Astrocyte of the cerebellum (primary cell): ENCODE data around the gene SPECC1.
"Not testable (repeated sequence)": the region's sequence is repeated elsewhere in the genome, so short reads cannot be mapped to it uniquely, and the experiment has no call there.

Experiments used
- DNase-seq: peaks from one replicate; pipeline ENCODE4 v3.0.0-alpha.2; 2011; ENCODE audit warnings: low read depth
- H3K4me3 ChIP-seq: 2 replicates; pipeline ENCODE4 v1.5.1; 2011; ENCODE audit warnings: mild to moderate bottlenecking, low read depth, low read length, moderate library complexity
- CTCF ChIP-seq: IDR thresholded peaks from 2 replicates; pipeline ENCODE4 v1.5.1; 2012; ENCODE audit warnings: low read length, low read depth, moderate library complexity, mild to moderate bottlenecking; ENCODE audit errors: missing control alignments
- in situ Hi-C: cut with HindIII; loops from 2 replicates; pipeline ENCODE4 v1.10.0; 2017; ENCODE audit warnings: low sequenced_read_pairs

Gene SPECC1

DNA sequence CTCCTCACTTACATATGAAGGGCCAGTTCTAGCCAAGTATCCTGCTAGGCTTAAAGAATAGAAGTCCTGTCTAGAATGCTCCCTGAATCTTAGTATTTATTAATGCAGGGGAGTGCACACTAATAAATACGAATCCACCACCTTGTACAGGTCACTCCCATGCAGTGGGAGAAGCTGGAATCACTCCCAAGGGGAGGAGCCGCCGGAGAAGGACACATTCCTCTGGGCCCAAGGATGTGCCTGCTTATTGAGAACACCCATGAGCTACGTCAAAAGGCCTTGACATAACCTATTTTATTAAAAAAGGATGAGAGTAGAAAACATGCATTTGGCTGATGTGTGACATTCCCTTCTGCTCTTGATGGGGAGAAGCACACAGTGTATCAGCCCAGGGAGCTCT lies 223.5 kb downstream of the SPECC1 start:
- H3K4me3 ChIP-seq = no peak overlapping the region
- in situ Hi-C loops = no loop called here
- no peak for DNase-seq
- TF ChIP-seq CTCF = no peak

DNA sequence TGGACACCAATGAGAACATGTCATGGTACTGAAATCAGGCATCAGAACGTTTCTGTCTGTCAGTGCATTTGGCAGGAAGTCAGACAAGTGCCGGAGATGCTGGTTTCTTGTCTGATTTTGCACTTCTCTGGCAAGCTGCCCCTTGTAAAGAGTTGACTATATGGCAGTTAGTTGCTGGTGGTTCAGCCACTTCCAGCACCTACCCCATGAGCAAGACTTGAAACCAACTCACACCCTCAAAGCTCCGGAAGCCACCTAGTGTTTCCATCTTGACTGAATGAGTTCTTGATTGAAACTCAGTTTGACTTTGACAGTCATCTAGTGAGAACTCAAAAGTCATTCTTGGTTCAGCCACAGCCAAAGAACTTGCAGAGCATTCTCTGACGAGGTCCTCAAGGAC lies 225.1 kb downstream of the SPECC1 start:
- TF ChIP-seq CTCF = no peak
- H3K4me3 ChIP-seq = no peak overlapping the region
- in situ Hi-C loops = no loop called here
- DNase-seq = no peak

DNA sequence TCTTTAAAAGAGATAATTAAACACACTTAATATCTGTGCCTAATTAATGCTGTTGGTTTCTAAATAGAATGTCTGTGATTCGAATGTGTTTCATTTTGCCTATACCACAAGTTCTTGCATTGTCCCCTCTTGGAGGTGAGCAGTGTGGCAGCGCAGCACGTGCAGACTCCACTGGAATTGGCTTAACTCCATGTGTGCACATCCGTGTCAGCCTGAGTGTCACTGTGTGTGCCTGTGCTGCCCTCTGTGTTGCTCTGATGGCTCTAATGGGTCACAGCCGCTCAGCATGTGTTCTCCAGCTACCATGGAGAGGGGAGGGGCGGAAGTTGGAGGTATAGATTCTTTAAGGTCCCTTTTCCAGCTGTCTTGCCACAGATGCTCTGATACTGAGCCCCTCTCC lies 226.6 kb downstream of the SPECC1 start:
- in situ Hi-C loops = no loop called here

DNA sequence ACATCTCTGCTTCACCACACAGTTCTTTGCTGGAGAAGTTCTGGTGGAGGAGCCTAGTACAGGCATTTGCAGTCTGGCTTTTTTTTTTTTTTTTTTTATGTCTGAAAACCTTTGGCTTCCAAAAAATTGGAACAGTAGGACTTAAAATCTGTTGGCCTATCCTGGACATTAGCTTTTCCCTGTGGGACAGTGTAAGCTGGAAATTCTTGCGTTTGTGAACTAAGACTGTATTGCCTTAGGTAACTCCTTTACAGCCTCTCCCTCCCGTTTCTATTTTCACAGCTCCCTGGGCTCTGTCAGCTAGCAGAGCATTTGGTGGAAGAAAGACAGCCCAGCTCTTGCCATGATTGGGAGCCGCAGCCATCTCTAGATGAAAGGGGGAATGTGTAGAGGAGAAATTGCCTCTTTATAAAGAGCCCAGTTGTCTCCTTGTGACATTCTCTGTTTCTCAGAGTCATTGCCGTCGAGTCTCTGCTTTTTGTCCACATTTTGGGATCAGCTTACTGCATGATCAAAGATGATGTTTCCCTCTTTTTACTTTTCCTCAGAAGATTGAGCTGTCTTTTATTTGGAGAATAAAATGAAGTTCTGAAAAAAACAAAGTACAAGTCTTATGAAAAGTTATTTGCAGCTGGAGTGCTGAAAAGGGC lies 227.5 kb downstream of the SPECC1 start:
- DNase-seq = no peak
- no peak overlapping the region for H3K4me3 ChIP-seq
- TF ChIP-seq CTCF = no peak
- in situ Hi-C loops = no loop called here

More for the DNA sequence above, 226.6 kb downstream of the SPECC1 start:
- no peak overlapping the region for H3K4me3 ChIP-seq
- TF ChIP-seq CTCF = no peak
- no peak for DNase-seq

DNA sequence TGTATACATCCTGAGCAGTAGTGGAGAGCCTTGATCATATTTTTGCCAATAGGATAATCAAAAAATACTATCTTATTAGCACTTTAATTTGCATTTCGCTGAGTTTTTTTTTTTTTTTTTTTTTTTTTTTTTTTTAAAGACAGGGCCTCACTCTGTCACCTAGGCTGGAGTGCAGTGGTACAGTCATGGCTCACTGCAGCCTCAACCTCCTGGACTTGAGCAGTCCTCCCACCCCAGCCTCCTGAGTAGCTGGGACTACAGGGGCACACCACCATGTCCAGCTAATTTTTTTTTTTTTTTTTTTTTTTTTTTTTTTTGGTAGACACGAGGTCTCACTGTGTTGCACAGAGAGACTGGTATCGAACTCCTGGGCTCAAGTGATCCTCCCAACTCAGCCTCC lies 230.6 kb downstream of the SPECC1 start:
- in situ Hi-C loops, DNase-seq, H3K4me3 ChIP-seq: not testable (repeated sequence)

DNA sequence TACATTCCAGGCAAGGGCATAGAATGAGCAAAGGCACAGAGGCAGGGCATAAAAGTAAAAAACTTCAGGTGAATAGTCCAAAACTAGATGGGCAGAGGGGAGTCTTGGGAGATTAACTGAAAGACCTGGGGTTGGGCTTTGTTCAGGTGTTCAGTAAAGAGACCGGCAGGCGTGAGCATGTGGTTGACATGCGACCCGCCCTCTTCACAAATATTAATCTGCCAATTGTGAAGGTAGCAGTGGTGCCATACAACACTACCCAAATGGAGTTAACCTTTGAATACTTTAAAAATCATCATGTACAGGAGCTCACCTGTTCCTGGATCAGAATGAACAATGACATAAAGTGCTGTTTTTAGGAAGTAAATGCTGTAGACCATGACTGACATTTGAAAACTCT lies 232.7 kb downstream of the SPECC1 start:
- DNase-seq = no peak
- TF ChIP-seq CTCF = no peak
- H3K4me3 ChIP-seq = no peak overlapping the region
- in situ Hi-C loops = no loop called here

- in situ Hi-C loops = no loop called here
- TF ChIP-seq CTCF = no peak
Measured at GRCh38 chr17:20242271-20242670, 233.1 kb downstream of the SPECC1 start.

More at GRCh38 chr17:20242271-20242670, 233.1 kb downstream of the SPECC1 start:
- no peak overlapping the region for H3K4me3 ChIP-seq
- no peak for DNase-seq
